Kidney tubule cell (primary cell): ENCODE data around the gene STXBP4.

Experiments
- DNase-seq: peaks from one replicate; pipeline ENCODE4 v3.0.0-alpha.2; 2018; ENCODE audit warnings: low spot score

The STXBP4 gene

DNA sequence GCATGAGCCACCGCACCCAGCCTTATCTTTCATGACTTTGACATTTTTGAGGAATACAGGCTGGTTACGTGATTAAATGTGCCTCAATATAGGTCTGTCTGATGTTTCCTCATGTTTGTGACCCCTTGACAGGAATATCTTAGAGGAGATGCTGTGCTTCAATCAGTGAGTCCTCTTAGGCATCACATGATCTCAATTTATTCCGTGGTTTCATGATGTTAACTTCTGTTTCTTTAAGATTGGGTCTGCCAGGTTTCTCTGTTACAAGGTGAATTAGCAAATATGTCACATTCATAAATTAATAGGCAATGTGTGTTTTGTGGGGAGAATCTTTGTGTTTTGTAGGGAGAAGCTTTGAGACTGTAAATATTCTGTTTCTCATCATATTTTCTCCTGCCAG is 3.3 kb downstream of the STXBP4 start:
- no peak for DNase-seq

DNA sequence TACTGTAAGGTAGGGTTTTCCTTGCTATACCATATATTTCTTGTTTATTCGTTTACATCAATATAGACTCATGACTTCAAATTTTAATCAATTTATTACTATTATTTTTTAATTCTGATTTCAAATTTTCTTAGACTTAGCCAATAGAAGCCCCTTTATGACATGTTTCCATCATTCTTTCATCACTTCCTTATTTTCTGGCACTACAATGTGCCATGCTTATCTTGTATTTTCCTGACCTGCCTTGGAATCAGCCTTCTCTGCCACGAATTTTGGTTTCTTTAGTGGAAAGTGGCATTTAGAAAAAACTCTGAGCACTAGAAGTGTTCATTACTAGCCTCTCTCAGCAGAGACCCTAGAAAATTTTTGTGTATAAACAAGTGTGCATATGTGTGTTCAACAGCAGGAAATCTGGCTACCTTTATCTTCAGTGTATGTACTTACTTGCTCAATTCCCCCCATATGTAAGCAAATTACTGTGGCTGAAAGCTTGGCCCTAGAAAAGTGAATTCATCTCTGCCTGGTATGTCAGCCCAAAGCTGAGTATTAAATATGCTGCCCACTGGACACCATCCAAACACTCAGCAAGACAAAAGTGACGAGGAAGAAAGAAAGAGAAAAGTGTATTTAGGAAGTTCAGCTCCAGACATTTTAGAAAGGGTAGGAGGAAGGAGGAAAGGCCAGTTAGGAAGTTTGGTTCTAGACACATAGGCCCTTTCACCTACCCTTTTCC is 4.0 kb downstream of the STXBP4 start:
- no peak for DNase-seq

DNA sequence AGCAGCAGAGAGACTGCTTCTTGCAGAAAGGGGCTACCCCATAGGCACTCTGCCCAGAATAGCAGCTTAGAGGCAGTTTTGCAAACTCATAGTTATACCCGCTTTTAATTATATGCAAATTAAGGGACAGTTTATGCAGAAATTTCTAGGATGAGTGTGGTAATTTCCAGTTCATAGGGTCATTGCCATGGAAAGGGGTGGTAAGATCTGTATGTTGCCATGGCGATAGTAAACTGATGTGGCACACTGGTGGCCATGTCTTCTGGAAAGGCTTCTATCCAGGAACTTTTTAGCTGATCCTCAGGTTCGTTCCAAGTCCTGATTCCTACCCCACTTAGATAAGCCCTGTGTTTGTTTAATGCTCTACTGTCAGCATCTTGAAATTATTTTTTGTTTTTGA is 6.2 kb downstream of the STXBP4 start:
- DNase-seq: no peak

- no peak for DNase-seq
Measured at GRCh38 chr17:54976316-54976715, 7.8 kb downstream of the STXBP4 start.

- DNase-seq: no peak
Measured at GRCh38 chr17:54977744-54978143, 9.2 kb downstream of the STXBP4 start.

DNA sequence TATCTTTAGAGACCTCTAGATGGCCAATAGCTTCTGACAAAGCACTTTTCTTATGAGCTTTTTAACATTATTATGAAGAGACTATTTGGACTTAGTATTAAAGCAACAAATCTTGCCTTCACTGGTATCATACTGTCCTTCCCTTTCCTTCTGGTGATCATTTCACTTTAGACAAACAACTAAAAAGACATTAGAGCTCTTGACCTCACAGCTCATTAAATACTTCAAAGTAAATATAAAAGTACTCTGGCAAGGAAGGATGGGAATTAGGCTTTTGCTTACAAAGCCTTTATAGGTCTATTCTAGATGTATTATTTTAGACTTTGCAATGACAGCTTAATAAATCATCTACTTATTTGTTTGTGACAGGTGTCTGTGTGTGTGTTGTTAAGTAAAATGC is 11.1 kb downstream of the STXBP4 start:
- DNase-seq: no peak

DNA sequence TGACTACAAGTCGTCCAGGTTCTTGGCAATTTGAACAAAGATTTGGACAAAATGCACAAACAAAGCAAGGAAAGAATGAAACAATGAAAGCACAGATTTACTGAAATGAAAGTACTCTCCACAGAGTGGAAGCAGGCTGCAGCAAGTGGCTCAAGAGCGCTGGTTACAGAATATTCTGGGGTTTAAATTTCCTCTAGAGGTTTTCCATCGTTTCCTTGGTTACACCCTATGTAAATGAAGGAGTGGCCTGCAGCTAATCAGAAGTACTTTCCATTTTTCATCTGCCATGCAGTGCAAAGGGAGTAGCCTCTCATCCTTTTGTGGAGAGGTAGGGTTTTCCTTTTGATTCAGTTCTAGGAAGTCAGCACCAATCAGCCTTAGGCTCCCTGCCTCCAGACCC is 11.8 kb downstream of the STXBP4 start:
- no peak for DNase-seq

GRCh38 chr17:54982399-54982798 is 13.8 kb downstream of the STXBP4 start:
- peak; percentile 13 for DNase-seq

DNA sequence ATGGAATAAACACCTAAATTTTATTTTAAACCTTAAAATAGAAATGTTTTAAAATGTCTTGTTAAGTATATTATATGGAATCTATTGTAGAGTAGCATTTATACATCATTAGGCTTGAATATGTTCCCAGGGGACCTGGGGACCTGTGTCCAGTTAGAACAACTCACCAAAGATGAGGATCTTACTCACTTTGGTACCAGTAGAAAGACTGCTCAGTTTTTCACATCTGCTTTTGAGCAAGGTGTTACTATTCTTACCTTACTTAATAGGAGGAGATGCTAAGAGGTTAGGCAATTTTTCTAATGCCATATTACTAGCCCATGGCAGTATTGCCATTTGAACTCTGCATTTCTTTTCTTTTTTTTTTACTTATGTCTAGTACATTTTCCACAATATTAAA is 14.7 kb downstream of the STXBP4 start:
- no peak for DNase-seq

DNA sequence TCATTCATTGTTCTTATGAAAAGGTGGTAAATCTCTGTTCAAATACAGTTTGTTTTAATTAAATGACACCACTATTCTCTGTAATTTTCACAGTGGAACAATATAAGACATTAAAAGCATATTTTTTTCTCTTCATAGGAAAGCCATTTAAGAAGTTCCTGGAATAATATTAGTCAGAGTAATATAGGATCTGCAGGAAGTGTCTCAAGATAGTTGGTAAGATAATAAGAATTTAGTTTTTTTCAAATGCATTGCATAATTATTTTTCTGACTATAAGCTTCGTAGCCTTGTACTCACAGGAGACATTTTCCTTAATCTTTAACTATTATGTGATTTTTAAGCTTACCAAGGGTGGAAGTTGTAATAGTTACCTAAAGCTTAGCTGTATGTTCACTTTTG is 16.9 kb downstream of the STXBP4 start:
- DNase-seq: no peak

DNA sequence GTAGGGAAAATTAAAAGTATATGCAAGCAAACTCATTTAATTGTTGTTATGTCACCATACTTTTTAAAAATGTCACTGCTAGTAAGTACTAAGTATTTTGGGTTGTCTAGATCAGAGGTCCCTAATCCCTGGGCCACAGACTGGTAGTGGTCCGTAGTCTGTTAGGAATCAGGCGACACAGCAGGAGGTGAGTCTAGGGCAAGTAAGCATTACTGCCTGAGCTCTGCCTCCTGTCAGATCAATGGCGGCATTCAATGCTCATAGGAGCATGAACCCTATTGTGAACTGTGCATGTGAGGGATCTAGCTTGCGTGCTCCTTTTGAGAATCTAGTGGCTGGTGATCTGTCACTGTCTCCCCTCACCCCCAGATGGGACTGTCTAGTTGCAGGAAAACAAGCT is 21.6 kb downstream of the STXBP4 start:
- no peak for DNase-seq

- DNase-seq: no peak
Measured at GRCh38 chr17:54991567-54991966, 23.0 kb downstream of the STXBP4 start.

- peak; percentile 72 for DNase-seq
Measured at GRCh38 chr17:54992797-54993639, 24.5 kb downstream of the STXBP4 start.

DNA sequence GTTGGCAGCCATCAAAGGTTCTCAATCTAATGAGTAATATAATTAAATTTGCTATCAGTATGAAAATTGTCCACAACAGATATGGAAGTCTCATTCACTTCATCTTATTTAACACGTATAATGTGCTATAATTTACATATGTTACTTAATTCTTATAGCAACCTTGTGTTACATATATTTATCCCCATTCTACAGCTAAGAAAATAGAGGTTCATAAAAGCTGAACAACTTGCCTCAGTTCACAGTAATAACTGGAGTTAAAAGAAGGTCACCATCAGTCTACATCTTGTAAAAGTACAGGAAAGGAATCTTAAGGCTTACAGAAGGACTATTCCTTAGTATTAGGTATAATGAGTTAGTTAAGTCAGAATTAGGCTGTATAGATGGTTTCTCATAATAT is 27.9 kb downstream of the STXBP4 start:
- no peak for DNase-seq

- DNase-seq: no peak
Measured at GRCh38 chr17:55002458-55002857, 33.9 kb downstream of the STXBP4 start.

DNA sequence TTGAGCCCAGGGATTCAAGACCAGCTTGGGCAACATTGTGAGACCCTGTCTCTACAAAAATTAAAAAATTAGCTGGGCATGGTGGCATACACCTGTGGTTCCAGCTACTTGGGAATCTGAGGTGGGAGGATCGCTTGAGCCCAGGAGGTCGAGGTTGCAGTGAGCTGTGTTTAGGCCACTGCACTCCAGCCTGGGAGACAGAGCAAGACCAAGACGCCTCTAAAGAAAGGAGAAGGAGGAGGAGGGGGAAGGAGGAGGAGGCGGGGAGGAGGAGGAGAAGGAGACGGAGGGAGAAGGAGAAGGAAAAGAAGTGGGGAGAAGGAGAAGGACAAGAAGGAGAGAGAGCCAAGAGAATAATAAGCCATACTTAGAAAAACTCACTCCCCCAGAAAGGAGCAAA is 35.9 kb downstream of the STXBP4 start:
- DNase-seq: no peak

DNA sequence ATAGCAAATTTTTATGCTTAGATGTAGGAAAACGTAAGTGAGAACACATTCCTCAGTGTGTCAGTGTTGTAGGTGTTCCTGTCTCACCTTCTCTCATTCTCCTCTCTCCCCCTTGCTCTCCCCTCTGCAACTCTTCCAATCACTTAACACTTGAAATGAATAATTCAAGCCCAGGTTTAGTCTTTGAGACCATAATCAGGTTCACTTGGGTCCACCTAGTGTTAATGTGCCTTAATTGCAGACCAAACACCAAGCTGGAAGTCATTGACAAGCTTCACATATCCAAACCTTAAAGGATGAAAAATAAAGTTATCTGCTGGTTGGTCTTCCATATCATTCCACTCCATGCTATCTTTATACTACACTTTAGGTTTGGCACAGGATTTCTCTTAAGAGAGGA is 37.0 kb downstream of the STXBP4 start:
- DNase-seq: peak; percentile 26

- DNase-seq: no peak
Measured at GRCh38 chr17:55023626-55024025, 55.1 kb downstream of the STXBP4 start.

DNA sequence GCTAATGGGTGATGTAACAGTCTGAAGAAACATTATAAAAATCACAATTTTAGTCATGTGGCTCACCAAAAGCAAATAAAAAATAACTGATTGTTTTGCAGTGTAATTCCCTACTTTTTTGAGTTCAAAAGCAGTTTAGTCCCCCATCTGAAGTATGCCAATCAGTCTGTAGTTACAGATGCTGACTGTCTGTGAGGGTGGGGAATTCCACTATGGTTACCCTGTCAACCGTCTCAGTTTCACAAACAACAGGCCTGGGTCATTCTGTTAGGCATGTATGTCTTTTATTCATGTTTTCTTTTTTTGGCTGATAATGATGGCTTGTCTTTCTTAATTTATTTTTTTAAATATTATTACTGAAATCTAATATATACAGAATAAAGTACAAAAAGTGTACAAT is 69.3 kb downstream of the STXBP4 start:
- DNase-seq: peak; percentile 13

DNA sequence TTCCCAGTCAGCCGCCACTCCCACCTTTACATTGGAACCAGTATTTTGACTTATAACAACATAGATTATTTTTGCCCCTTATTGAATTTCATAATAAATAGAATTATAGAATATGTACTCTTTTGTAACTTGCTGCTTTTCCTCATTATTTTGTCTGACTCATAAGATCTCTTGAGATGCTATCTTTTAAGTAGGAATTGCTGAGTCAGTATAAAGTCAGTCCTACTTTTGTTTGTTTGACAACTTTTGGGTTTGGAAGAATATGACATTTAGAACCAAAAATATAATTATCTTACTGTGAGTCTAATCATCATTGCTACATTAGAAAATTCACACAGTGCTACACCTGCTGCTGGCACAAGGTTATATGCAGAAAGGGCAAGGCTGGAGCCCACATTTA is 69.7 kb downstream of the STXBP4 start:
- no peak for DNase-seq

DNA sequence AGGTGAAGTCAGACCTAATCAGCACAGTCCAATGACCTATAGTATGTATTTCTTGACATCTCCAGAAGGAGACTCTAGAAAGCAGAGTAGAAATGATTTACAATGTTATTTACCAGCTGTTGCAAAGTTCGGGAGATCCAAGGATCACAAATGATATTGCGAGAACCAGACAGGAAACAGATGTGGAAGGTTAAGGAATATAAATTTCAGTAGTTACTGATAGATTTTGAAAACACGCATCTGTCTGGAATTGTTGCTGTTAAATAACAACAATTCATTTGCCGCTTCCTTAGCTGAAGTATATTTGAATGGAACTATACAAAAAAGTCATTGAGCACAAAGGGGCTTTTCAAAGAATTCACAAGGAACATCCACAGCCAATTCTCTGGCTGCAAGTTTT is 72.0 kb downstream of the STXBP4 start:
- DNase-seq: no peak

DNA sequence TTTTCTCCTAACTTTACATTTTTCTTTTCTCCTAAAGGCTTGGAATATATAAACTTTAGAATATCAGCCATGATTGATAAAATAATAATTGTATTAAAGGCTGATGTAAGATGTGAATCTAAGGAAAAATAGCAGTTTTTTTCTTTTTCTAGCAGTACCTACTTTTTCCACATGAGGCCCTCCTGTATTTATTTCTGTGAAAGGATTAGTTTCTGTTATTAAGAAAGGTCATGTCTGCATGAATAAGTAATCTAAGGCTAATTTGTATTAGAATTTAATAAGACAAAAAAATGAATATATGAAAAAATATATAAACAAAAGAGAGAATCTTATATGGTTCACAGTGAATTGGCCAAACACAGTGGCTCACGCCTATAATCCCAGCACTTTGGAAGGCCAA is 85.3 kb downstream of the STXBP4 start:
- DNase-seq: peak; percentile 12

GRCh38 chr17:55054429-55054828 is 85.9 kb downstream of the STXBP4 start:
- no peak for DNase-seq

- DNase-seq: no peak
Measured at GRCh38 chr17:55056526-55056925, 88.0 kb downstream of the STXBP4 start.
